Neural cell (in vitro differentiated cells): ENCODE results near the gene NOG. TPM values are rescaled to one million over a fixed set of nuclear protein-coding genes. Genes with fewer than 3 reads are reported as not detected.

Experiments used
- H2AFZ ChIP-seq: fragments of 200-600, 300-800 bp; sonication (generic), shearing (Covaris generic); 2 replicates; pipeline ENCODE4 v1.6.0; 2014; ENCODE audit warnings: low read depth, mild to moderate bottlenecking, antibody characterized with exemption, low read length, moderate library complexity
- H3F3A ChIP-seq: fragments of 200-600 bp; shearing (Covaris generic); 2 replicates; pipeline ENCODE4 v1.6.1; 2016; ENCODE audit warnings: mild to moderate bottlenecking, moderate library complexity, mixed read lengths, antibody characterized with exemption, low read length; ENCODE audit not compliant: insufficient read depth, poor library complexity, severe bottlenecking
- H3K27ac ChIP-seq: fragments of 200-600, 300-800 bp; sonication (generic), shearing (Covaris generic); 2 replicates; pipeline ENCODE4 v1.5.1; 2014; ENCODE audit warnings: mild to moderate bottlenecking, low read length, moderate library complexity
- H3K27me3 ChIP-seq: fragments of 300-800, 200-600 bp; sonication (generic), shearing (Covaris generic); 2 replicates; pipeline ENCODE4 v1.6.0; 2014; ENCODE audit warnings: mild to moderate bottlenecking, low read depth, low read length, moderate library complexity; ENCODE audit not compliant: insufficient read depth
- H3K36me3 ChIP-seq: fragments of 300-800, 200-600 bp; sonication (generic), shearing (Covaris generic); 2 replicates; pipeline ENCODE4 v1.5.1; 2014; ENCODE audit warnings: mild to moderate bottlenecking, antibody characterized with exemption, low read length, moderate library complexity; ENCODE audit not compliant: insufficient read depth
- H3K4me2 ChIP-seq: fragments of 300-800, 200-600 bp; sonication (generic), shearing (Covaris generic); 2 replicates; pipeline ENCODE4 v1.6.0; 2014; ENCODE audit warnings: mild to moderate bottlenecking, low read length
- H3K4me3 ChIP-seq: fragments of 300-800, 200-600 bp; sonication (generic), shearing (Covaris generic); 2 replicates; pipeline ENCODE4 v1.5.1; 2014; ENCODE audit warnings: mild to moderate bottlenecking, low read length, moderate library complexity
- H3K79me2 ChIP-seq: fragments of 200-600 bp; shearing (Covaris generic); replicated peaks from 2 replicates; pipeline ENCODE4 v1.6.0; 2014; ENCODE audit warnings: mild to moderate bottlenecking, low read length, moderate library complexity; ENCODE audit not compliant: insufficient read depth
- H3K9ac ChIP-seq: fragments of 300-800, 200-600 bp; sonication (generic), shearing (Covaris generic); 2 replicates; pipeline ENCODE4 v1.6.1; 2016; ENCODE audit warnings: mild to moderate bottlenecking, low read length, mixed read lengths
- H3K9me2 ChIP-seq: fragments of 200-600 bp; shearing (Covaris generic); 2 replicates; pipeline ENCODE4 v1.6.1; 2016; ENCODE audit warnings: mild to moderate bottlenecking, low read length, mixed read lengths; ENCODE audit not compliant: insufficient read depth
- H3K9me3 ChIP-seq: fragments of 200-600, 300-800 bp; sonication (generic), shearing (Covaris generic); 2 replicates; pipeline ENCODE4 v1.6.1; 2016; ENCODE audit warnings: mild to moderate bottlenecking, mixed run types, low read length, moderate library complexity, mixed read lengths
- H4K20me1 ChIP-seq: fragments of 200-600 bp; shearing (Covaris generic); 2 replicates; pipeline ENCODE4 v1.6.1; 2016; ENCODE audit warnings: mild to moderate bottlenecking, mixed run types; ENCODE audit not compliant: insufficient read depth
- CTCF ChIP-seq: fragments of 450-650 bp; IDR thresholded peaks from 2 replicates; pipeline ENCODE4 v1.5.1; 2014; ENCODE audit warnings: antibody characterized with exemption, mild to moderate bottlenecking, moderate library complexity; ENCODE audit not compliant: poor library complexity, severe bottlenecking
- EP300 ChIP-seq: fragments of 450-650 bp; conservative IDR thresholded peaks from 2 replicates; pipeline ENCODE4 v1.6.1; 2014; ENCODE audit warnings: antibody characterized with exemption, mild to moderate bottlenecking, moderate library complexity; ENCODE audit not compliant: poor library complexity, severe bottlenecking
- EZH2 ChIP-seq: fragments of 200-600, 300-800 bp; shearing (Covaris generic), sonication (generic); IDR thresholded peaks from 2 replicates; pipeline ENCODE4 v1.6.1; 2014; ENCODE audit warnings: antibody characterized with exemption, low read length, borderline replicate concordance, mild to moderate bottlenecking; ENCODE audit not compliant: insufficient read depth, poor library complexity, severe bottlenecking
- MXI1 ChIP-seq: fragments of 450-650 bp; conservative IDR thresholded peaks from 2 replicates; pipeline ENCODE4 v1.6.1; 2014; ENCODE audit warnings: antibody characterized with exemption, mild to moderate bottlenecking; ENCODE audit not compliant: poor library complexity, severe bottlenecking
- POLR2AphosphoS5 ChIP-seq: IDR thresholded peaks from 2 replicates; pipeline ENCODE4 v1.6.1; 2012
- RAD21 ChIP-seq: fragments of 450-650 bp; conservative IDR thresholded peaks from 2 replicates; pipeline ENCODE4 v1.6.1; 2014; ENCODE audit warnings: antibody characterized with exemption, mild to moderate bottlenecking, moderate library complexity
- REST ChIP-seq: IDR thresholded peaks from 2 replicates; pipeline ENCODE4 v1.6.1; 2012; ENCODE audit warnings: borderline replicate concordance
- SMC3 ChIP-seq: fragments of 450-650 bp; conservative IDR thresholded peaks from 2 replicates; pipeline ENCODE4 v1.6.1; 2014; ENCODE audit warnings: antibody characterized with exemption, mild to moderate bottlenecking, moderate library complexity; ENCODE audit not compliant: poor library complexity
- TAF1 ChIP-seq: IDR thresholded peaks from 2 replicates; pipeline ENCODE4 v1.6.1; 2012; ENCODE audit warnings: low read depth
- polyA plus RNA-seq: library from polyadenylated mRNA; depleted of rRNA; stranded (reverse); fragments of >200 nt; gene quantifications from 2 replicates; pipeline ENCODE4 v1.2.3, GENCODE V29; 2014

NOG gene
- polyA plus RNA-seq, 1 donor from 2014 or later = 0.82 TPM

GRCh38 chr17:56581635-56582627 is 11.6 kb upstream of the NOG start:
- H3K27me3 ChIP-seq = no peaks in the 10 kb centered on the region
- H3K9ac ChIP-seq = no peak overlapping the region
- no peak overlapping the region for H2AFZ ChIP-seq
- H3F3A ChIP-seq = no peaks in the 10 kb centered on the region
- no peaks in the 10 kb centered on the region for H3K36me3 ChIP-seq
- no peaks in the 10 kb centered on the region for H3K79me2 ChIP-seq
- no peak overlapping the region for H3K27ac ChIP-seq
- no peaks in the 10 kb centered on the region for H4K20me1 ChIP-seq
- no peaks in the 10 kb centered on the region for H3K9me3 ChIP-seq
- H3K9me2 ChIP-seq = no peaks in the 10 kb centered on the region
- H3K4me3 ChIP-seq = no peak overlapping the region
- H3K4me2 ChIP-seq = no peak overlapping the region
- TF ChIP-seq SMC3 = no peak
- no peak for TF ChIP-seq POLR2AphosphoS5
- TF ChIP-seq EZH2 = no peak
- TF ChIP-seq RAD21 = no peak
- no peak for TF ChIP-seq REST
- no peak for TF ChIP-seq MXI1
- no peak for TF ChIP-seq EP300
- TF ChIP-seq TAF1 = no peak
- no peak for TF ChIP-seq CTCF

- no peak overlapping the region for H2AFZ ChIP-seq
- no peaks in the 10 kb centered on the region for H4K20me1 ChIP-seq
- H3K9me2 ChIP-seq = no peaks in the 10 kb centered on the region
- TF ChIP-seq EP300 (no peak), RAD21 (no peak), REST (no peak), SMC3 (no peak), TAF1 (no peak), CTCF (no peak), EZH2 (no peak), MXI1 (no peak), POLR2AphosphoS5 (no peak)
- H3K9me3 ChIP-seq = no peaks in the 10 kb centered on the region
- no peaks in the 10 kb centered on the region for H3K79me2 ChIP-seq
- no peak overlapping the region for H3K9ac ChIP-seq
- H3K4me2 ChIP-seq = no peak overlapping the region
- H3F3A ChIP-seq = no peaks in the 10 kb centered on the region
- H3K36me3 ChIP-seq = no peaks in the 10 kb centered on the region
- no peak overlapping the region for H3K4me3 ChIP-seq
- H3K27me3 ChIP-seq = no peaks in the 10 kb centered on the region
- H3K27ac ChIP-seq = no peak overlapping the region
These were observed 9.7 kb upstream of the NOG start for GRCh38 chr17:56583772-56584171.
